GM18499 (cell line): ENCODE results near the gene NTRK2.

ENCODE experiments used
- ATAC-seq: cut with Tn5 transposase; IDR thresholded peaks from one replicate; pipeline ENCODE4 v1.9.1; 2021; ENCODE audit warnings: moderate number of reproducible peaks; ENCODE audit not compliant: insufficient read depth, unreplicated experiment

The NTRK2 gene

DNA sequence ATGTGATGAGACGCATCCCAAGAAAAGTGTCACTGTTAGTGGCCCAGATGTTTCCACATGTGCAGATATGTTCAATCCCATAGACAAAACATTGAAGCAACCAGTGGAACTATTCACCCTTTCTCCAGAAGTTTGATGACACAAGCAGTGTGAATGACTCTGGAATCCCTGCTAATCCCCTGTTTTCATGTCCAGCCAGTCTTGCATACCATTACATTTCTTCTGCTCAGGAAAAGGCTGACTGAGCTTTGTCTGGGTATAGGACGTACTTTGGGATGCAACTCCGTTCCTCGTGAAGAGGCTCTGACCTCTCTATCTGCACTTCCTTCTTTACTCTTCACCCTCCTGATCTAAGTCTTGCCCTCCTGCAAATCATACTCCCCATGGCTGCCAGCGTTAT, 172.4 kb downstream of the NTRK2 start:
- no peak for ATAC-seq

DNA sequence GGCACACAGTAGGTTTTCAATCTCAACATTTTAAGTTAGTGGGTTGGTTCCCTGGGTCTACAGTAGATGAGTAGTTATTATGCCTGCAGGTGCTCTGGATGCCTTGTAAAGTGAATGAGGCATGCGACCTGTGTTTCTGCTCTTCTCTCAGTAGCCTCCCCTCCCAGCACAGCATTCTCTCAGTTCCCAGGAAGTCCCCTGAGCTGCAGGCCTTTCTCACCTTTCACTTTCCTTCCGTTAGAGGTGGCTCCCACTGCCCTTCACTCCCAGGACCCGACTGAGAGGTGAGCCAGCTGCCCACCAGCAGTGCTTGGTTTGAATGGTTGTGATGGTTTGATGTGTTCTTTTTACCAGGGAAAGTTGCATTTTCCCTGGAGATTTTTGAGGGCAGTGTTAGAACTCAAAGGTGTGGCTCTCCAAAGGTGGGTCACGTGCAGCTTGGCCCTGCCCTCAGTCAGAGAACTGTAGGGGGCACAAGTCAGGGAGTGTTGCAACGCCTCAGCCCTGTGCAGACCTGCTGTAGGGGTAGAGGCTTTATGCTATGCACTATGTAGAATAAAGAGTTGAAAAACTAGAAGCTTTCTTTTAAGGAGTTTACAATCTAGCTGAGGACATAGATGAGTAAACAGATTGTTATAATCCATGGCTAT, 173.8 kb downstream of the NTRK2 start:
- no peak for ATAC-seq

DNA sequence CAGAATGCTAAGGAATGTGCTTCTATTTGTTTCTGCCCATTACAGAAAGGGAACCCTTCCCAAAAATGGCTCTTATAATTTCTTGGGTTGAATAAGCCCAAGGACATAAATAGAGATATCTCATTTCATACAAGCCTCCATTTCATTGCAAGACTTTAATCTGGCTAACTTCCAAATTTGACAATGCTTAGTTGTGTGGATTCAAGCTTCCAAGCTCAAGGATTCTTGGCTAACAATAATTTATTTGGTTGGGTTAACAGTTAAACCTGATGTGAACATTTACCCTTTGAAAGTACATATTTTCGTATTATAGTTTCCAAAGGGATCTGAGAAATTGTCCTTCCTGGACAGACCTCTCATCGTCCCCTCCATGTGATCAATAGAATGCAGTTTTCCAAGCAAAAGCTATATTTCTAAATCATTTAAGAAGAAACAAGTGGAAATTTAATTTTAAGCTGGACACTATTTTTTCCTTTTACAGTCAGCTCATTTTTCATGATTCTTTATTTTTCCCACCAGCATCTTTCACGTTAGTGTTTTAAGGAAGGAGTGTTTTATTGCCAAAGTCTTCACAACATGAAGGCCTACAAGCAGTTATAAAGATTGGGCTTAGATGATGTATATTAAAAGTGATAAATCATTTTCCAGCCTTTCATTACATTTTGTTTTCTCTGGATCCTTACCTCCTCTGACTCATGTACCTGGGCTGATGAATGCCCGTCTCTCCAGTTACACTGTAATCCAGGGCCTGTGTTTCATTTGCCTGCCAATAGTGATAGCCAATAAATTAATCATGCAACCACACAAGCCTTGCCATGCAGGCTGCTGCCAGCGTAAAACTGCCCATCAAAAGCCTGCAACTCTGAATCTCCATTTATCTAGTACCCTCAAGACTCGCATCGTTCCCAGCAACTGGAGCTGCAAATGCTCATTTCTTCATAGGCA, 176.7 kb downstream of the NTRK2 start:
- no peak for ATAC-seq

DNA sequence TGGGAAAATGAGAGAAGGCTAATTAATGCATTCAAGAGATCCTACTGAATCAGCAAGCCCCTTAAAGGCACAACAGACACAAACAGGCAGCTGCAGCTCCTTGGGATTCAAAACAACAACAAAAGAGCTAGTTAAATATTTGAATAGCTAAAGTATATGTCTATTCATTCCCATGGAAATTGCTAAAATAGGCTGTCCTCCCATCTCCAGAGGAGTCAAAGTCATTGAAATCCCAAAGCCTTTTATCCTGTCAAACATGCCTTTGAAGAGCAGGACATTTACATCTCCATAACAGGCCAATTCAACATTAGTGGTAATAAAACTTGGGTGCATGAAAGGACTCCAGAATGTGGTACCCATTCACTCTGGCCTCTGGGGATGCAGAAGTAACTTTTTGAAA, 177.4 kb downstream of the NTRK2 start:
- no peak for ATAC-seq

DNA sequence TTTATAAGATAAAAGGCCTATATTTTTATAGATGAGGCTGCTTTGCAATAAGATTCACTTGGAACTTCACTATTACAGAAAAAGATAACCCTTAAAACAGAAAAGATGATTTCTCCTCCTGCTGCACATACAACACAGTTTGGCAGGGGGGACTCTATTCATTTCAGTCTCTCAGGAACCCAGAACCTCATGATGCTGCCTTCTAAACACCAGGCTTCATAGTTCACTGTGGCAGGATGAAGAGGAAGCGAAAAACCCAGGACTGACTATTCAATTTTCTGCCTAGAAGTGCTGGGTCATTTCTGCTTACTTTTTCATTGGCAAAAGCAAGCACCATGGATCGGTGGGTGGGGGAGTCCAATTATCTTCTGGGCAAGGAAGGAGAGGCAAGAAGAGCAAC, 179.5 kb downstream of the NTRK2 start:
- no peak for ATAC-seq

DNA sequence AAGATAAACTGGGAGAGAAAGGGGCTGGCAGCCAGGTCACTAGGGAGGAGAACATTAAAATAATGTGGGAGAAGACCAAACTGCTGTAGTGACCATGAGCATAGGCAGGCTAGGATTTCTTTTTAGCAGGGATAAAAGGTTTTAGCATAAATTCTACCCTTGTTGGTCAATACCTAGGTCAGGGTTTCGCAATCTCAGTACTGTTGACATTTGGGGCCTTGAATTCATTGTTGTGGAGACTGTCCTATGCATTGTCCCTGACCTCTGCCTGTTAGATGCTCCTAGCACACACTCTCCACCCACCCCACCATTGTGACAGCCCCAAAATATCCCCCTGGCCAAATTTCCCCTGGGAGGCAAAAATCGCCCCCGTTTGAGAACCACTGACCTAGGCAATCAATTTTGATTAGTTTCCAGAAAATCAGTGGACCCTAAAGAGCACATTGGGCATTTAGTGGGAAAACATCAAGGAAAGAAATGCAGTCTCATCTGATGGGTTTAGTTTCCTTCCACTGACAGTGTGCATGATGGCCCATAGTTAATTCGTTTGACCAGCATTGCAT, 181.4 kb downstream of the NTRK2 start:
- ATAC-seq = no peak

DNA sequence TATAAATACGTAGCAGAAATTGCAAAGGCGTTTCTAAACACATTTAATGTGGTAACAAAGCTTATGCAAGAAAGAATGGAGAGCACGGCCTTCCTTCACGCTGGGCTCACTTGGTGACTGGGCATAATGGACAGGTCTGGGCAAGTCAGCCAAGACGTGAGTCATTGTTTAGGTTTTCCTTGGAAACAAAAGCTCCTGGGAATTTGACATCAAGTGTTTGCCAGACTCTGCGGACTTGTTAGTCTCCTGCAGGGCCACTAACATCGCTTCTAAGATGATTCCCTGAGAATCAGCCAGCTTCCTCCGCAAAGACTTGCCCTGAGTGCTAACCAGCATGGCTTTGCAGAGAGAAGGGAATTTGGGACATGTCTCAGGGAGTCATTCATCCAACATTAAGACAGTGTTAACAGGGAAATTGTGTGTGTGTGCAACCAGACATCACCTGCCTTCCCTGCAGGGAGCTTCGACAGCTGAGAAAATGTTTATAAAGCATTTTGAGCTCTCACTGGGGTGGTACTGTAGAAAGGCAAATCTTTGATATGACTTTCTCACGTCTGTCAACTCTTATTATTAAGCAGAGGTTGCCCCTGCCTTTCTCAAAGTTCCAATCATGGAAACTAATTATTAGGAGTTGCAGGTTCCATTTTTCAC, 182.5 kb downstream of the NTRK2 start:
- no peak for ATAC-seq

DNA sequence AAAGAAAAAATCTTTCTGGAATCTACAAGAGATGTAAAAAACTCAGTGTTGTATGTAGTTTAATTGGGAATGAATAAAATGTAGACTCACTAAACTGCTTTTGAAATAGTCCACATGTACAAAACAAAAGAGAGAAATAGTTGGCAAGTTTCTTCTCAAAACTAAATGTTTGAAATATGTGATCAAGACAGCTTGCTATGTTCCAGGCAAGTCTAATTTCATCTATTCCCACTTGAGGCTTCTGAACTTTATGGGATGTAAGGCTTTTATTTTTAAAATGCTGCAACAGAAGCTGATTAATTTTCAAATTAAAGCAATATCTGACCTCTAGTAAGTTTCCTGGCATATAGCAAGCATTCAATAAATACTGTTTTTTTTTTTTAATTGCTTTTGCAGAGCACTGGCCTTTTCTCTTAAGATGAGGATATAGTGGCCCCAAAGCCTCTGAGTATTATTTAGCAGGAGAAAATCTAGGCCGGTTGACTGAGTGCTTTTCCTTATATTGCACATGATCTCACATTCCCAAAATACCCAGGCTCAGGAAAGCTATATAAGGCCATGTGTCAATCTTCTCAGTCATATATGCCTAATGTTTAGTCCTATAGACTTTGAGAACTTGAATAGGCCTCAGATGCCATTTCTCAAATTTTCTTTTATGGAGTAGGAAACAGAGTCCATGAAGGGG, 183.2 kb downstream of the NTRK2 start:
- no peak for ATAC-seq

DNA sequence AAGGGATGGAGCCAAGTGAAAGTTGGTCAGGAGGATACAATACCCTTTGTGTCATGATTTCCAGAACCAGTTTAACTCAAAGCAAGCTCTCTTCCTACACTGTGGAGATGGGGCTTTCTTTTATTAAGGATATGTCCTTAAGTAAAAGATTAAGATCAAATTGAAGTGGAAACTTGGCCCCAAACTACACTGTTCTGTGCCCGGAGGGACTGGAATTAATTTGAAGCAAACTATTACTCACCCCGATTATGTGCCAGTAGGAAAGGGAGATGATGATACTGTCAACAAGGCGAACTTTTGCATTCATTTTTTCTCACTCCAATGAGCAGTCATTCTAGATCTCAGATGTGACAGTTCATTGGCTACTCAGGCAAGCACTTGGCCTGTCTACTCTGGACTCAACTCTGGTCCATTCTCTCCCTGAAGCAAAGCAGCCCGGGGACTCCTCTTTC, 186.7 kb downstream of the NTRK2 start:
- ATAC-seq = no peak

DNA sequence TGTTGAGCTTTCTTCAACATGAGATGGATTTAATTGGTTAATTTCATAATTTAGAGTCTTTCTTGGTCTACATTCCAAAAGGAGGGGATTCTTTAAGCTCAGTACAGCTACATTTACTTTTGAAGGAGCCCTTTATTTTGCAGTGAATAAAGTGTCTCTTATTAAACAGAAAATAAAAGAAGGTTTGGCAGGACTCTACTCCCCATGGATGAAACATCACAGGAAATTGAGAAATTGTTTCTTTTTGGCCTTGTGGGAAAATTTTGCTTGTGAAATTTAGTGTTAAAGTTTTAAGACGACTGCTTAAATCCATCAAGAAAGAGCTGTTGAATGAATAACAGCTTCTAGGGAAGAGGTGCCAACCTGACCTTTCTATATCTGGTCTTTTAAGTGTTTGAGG, 187.7 kb downstream of the NTRK2 start:
- ATAC-seq = no peak

DNA sequence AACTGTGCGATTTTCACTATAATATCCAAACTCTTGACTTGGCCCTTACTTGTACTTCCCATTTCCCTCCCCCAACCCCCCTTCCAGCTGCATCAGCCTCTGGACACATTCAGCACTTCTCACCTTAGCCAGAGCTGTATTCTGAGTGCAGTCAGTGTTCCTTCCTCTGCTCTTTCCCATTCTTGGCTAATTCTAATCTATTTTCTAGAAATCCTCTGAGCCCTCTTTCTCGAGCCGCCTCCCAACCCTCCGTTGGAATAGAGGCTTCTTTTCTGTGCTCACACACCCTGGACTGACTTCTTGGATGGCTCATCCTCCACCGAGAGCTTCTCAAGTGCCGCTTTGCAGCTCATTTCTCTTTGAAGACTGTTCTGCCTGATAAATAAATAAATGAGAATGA, 188.8 kb downstream of the NTRK2 start:
- ATAC-seq = no peak

DNA sequence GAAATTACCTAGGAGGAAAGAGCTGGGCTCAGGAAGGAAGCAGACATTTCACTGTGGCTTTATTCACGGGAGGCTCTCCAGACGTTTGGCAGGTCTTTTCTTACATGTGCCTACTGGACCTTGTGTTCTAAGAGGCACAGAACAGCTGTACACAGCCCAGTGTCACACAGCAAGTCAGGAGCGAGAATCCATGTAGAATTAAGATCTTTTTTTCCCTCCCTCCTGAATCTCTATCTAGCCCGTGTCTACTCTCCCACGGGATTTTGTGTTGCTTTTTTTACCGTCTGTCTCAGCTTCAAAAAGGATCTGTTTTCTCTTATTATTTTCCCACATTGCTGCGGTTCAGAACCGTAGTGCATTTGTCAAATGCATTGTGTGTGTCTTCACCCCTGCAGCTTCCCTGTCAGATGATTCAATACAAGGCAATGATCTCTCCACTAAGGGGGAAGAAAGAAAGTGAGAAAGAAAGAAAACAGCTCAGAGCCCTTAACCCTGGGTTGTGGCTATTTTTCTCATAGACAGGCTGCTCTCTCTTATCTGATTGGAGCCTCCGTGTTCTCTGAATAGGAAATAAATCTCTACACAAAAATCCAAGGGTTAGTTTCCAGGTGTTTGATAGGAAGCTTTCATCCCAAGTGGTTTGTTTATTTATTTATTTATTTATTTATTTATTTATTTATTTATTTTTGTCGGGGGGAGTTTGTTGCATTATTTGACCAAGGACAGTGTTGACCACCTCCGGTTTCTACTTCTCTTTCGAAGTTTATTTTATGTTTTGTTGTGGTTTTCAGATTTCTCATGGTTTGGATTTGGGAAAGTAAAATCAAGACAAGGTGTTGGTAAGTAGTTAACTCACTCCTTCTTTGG, 191.0 kb downstream of the NTRK2 start:
- ATAC-seq = no peak

DNA sequence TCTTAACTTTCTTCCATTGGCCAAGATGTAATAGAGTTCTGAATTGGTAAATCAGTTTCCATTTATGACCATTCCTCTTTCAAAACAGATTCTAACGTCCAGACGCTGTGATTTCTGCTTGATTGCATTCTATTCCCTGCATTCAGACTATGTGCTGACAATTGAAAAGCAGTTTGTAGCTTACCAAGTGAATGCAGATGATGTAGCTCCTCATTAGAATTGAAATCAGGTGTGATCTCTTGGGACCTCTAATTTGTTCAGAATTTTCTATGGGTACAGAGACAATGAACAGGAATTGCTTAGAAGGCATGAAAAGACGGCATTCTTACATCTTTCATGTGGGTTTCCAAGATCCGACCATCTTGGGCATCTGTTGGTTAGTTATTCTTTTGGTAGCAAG, 191.9 kb downstream of the NTRK2 start:
- ATAC-seq = no peak

DNA sequence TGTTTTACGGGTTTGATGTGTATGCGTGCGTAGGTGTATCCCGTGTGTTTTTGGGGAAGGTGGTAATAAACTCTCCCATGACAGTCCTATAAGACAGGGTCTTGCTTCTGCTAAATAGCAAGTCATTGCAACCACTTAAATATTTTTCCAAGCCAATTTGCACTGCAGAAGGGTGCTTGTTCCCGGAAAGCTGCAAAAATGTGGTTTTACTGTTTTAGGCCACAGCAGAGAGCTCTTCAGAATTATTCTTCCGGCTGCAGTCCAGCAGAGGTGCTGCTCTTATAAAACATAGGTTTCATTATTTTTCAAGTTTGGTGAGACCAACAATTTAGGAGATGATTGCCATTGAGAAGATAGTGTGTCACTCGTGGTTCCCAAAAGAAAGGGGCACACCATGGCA, 192.8 kb downstream of the NTRK2 start:
- no peak for ATAC-seq

DNA sequence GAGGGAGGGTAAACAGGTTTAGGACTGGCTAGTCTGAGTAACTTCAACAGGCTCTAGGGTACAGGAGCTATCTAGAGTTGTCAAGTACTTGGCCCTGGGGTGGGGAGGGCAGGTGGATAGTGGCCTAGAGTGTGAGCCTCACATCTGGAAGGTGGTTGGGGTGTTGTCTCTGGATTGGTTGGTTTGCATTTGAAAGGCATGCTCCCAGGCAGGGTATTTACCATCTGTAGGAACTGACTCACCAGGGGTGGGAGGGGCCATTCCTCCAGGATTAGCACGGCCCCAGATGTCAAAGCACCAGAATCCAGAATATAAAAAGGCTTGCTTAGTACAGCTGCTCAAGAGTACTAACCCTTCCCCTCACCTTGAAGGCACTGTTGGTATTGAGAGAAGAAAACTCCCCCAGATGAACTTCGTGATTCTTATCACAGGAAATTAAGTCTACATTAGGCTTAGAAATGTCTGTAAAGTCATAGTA, 193.3 kb downstream of the NTRK2 start:
- ATAC-seq = no peak

DNA sequence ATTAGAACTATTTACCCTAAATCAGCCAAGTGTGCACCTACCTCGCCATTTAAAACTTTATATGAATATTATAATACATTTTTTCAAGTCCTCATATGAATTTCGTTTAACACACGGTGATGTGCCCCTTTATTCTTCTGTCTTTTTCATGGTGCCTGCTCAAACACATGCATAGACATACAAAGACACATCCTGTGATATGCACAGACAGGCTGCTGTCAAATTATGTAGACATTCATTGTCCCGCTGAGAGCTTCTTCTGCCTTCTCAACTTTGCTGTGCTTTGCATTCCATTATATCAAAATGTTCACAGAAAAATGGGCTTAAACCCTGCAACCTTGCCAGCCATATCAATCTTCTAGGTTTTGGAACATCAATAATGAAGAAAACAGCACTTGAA, 193.8 kb downstream of the NTRK2 start:
- ATAC-seq = no peak

DNA sequence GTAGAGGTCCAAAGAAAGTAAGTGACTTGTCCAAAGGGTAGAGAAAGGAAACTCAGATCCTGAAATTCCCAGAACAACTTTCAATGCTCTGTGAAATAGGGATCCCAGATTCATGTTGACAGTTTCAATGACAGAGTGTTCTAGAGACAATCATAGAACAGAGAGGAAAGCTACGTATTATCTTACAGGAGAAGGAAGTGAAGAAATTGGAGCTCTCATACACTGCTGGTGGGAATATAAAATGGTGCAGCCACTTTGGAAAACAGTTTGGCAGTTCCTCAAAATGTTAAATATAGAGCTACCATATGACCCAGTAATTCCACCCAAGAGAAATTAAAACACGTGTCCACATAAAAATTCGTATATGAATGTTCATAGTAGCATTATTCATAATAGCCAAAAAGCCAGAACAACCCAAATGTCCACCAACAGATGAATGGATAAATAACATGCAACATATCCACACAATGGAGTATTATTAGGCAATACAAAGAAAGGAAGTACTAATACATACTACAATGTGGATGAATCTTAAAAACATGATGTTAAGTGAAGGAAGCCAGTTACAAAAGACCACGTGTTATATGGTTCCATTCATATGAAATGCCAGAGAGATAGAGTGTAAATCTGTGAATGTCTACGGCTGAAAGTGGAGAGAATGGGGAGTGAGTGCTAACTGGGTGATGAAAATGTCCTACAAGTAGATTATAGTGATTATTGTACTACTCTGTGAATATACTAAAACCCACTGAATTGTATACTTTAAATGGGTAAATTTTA, 197.1 kb downstream of the NTRK2 start:
- no peak for ATAC-seq

DNA sequence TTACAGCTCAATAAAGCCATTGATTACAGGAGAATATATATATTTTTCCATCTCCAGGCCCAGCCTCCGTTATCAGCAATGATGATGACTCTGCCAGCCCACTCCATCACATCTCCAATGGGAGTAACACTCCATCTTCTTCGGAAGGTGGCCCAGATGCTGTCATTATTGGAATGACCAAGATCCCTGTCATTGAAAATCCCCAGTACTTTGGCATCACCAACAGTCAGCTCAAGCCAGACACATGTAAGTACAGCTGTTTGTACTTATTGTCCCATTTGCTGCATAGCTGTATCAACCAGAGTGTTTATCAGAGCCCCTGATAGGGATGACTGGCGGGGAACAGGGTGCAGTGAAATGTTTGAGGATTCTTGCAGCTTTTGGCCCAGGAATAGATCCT, 197.7 kb downstream of the NTRK2 start:
- ATAC-seq = no peak

DNA sequence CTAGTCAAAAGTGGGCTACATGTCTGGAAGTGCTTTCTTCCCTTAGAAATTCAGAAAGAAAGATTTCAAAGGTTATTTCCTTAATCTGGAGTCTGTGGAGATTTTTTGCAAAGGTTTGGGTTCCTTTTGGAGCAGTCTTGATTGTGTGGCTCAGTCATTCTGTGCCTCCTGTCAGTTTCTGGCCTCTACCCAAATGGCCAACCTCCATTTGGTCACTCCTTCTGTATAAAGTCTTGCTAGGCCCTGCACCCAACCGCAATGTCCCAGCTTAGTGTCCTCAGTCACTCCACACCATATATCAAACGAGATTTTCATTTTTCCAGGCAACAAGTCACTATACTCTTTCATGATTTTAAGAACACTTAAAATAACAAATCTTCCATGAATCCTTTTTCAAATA, 199.6 kb downstream of the NTRK2 start:
- ATAC-seq = no peak
